DMS53 treated with DMSO at 0.1 percent for 48 hours (cell line): ENCODE measurements around the gene POLR2B.
"Not testable (repeated sequence)": the region's sequence is repeated elsewhere in the genome, so short reads cannot be mapped to it uniquely, and the experiment has no call there.

Experiments used
- DNase-seq: peaks from one replicate; lab custom pipeline; 2025; ENCODE audit not compliant: unreplicated experiment; lab: John Stamatoyannopoulos, UW

Gene POLR2B

GRCh38 chr4:56978750-56979303, at the start of gene POLR2B:
TSS of gene POLR2B (plus strand) at chr4:56978896. CDS start at chr4:56978986, 90 bp downstream.
- DNase-seq, result peak; percentile 92

GRCh38 chr4:56930638-56931037, 48.1 kb upstream of the POLR2B start:
- DNase-seq, result no peak

DNA sequence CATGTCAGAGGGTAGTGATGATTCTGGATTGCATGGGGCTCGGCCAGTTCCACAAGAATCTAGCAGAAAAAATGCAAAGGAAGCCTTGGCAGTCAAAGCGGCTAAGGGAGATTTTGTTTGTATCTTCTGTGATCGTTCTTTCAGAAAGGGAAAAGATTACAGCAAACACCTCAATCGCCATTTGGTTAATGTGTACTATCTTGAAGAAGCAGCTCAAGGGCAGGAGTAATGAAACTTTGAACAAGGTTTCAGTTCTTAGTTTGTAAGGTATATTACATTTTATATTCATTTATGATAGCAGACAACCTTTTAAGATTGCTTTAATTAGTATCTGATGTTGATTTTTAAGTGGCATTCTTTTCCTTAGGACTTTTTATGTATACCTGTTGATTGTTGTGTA, 46.8 kb upstream of the POLR2B start:
- DNase-seq, result no peak

- DNase-seq, result no peak
Measured at GRCh38 chr4:56937262-56937661, 41.4 kb upstream of the POLR2B start.

- not testable (repeated sequence) for DNase-seq
Measured at GRCh38 chr4:56939826-56940225, 38.9 kb upstream of the POLR2B start.

DNA sequence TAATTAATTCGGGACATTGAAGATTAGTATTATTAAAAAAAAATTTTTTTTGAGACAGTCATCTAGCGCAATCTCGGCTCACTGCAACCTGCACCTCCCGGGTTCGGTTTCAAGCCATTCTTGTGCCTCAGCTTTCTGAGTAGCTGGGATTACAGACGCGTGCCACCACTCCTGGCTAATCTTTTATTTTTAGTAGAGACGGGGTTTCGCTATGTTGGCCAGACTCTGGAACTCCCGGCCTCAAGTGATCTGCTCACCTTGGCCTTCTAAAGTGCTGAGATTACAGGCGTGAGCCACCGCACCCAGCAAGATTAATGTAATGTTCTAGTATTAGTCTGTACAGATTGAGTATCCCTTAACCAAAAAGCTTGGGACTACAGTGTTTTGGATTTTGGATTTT, 38.3 kb upstream of the POLR2B start:
- DNase-seq, result no peak

- no peak for DNase-seq
Measured at GRCh38 chr4:56940971-56941370, 37.7 kb upstream of the POLR2B start.

- DNase-seq, result no peak
Measured at GRCh38 chr4:56941403-56941802, 37.3 kb upstream of the POLR2B start.

GRCh38 chr4:56953680-56954520, 24.8 kb upstream of the POLR2B start:
- DNase-seq, result no peak

DNA sequence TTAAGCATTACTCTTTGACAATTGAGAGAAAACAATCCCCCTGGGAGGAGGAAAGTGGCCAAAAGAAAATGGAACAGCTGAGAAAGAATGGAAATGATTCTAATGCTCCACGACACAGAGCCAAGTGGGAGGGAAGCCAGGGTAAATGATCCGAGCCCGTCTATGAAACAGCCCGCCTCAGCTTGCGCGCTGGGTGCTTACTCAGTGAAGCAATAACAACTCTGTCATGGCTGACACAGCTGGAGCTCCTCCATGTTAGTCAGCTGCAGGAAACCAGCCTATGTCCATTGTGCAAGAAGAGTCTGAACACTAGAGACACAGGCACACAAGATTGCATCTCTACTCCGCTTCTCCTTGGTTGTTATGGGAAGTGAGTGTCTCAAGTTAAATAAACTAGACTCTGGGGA, 20.6 kb upstream of the POLR2B start:
- no peak for DNase-seq

DNA sequence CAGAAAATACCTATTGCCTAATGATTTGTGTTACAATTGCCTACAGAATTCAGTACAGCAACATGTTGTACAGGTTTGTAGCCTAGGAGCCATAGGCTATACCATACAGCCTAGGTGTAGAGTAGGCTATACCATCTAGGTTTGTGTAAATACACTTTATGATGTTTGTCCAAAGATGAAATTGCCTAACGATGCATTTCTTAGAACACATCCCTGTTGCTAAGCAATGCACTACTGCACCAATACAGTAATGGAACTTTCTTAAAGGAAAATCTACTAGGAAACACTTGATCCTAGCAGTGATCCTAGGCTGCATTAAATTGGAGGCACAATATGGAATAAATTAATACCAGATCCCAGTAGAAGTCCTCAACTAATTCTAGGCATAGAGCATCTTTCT, 19.6 kb upstream of the POLR2B start:
- DNase-seq, result no peak

DNA sequence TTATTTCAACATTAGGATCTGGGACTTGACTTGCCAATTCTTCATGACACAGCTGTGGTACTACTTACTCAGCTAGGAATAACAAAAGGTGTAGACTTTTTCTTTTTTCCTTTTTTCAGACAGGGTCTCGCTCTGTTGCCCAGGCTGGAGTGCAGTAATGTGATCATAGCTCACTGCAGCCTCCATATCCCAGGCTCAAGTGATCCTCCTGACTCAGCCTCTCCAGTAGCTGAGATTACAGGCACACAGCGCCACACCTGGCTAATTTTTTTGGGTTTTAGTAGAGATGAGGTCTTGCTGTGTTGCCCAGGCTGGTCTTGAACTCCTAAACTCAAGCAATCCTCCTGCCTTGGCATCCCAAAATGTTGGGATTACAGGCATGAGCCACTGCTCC, 17.6 kb upstream of the POLR2B start:
- DNase-seq, result no peak

- no peak for DNase-seq
Measured at GRCh38 chr4:56971383-56971782, 7.3 kb upstream of the POLR2B start.

DNA sequence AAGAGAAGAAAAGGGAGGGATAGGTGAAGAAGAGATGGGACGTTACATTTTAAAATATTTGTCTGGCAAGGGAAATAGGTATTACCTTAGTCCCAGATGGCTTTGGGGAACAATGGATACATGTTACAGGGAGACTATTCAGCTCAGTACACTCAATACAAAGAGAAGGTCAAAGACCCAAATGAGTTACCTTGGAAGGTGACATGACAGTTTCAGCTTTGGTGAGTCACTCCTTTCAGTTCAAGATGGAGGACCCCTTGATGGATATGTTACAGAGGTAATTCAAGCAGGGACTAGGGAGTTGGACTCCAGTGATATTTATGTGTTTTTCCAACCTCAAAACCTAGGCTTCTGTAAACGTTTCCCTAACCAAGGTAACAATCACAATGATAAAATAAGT, 6.3 kb upstream of the POLR2B start:
- DNase-seq, result no peak

- DNase-seq, result no peak
Measured at GRCh38 chr4:56972809-56973208, 5.9 kb upstream of the POLR2B start.

DNA sequence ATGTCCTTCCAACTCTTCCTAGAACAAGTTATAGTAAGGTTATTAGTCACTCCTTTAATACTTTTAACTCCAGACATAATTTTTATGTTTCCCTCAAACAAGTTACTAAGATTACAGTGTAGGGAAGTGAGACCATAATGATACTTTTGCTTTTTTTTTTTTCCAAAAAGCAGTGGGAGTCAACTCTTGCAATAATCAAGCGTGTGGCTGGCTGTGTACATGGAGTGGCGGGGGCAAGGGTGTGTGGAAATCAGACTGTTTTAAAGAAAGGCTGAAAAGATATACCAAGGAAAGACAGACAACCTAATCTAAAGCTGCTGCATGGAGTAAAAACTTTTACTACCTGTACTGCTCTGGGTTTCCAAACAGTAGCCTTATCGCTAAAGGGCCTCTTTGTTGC, 5.4 kb upstream of the POLR2B start:
- DNase-seq, result no peak

- no peak for DNase-seq
Measured at GRCh38 chr4:56976283-56976836, 2.3 kb upstream of the POLR2B start.

DNA sequence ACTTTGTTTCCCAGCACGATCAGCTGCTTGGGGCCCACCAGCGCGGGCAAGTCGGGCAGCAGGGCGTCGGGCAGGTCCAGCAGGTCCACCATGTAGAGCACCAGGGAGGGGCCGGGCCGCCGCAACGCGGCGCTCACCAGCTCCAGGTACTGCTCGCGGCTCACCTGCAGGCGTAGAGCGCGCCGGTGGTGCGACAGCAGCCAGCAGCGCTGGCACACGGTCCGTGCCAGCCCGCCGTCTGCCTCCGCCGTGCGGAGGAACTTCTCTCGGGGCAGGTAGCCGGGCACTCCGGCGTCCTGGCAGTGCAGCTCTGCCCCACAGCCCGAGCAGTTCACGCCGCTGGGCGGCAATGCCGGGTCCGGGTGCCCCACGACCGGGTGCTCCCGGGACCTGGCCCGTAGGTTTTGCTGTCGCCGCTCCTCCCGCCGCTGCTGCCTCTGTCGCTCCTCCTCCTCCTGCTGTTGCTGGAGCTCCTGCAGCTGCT, 1.8 kb upstream of the POLR2B start:
- DNase-seq, result peak; percentile 22

DNA sequence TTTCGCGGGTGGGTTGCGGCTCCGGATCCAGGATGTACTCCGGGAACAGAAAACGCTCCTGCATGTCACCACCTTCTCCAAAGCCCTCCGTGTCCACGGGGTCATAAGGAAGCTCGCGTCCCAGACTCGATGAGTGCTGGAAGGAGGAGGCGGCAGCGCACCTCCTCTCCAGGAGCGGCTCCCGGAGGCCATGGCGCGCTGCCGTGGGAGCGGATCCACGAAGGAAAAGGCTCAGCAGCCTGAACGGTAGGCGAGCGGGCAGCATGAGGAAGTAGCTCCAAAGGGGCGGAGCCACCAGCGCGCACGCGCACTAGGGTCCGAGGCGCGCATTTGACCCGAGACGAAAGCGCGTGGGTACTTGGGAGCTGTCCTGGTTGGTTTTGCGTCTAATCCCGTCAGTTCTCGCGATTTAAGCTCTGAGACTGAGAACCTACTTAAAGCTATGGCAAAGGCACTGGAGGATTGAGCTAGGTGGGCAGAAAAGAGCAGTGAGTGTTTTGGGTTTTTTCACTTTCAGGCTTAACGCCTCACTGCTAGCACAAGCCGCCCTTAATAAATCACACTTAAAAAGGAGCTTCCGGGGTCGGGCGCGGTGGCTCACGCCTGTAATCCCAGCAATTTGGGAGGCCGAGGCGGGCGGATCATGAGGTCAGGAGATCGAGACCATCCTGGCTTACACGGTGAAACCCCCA, 1.2 kb upstream of the POLR2B start, which contains the start of gene NOA1:
NOA1 (minus strand) TSS at position 286 of the 692 bp plus-strand sequence; CDS start at position 265, 21 bp downstream.
- peak; percentile 89 for DNase-seq

- DNase-seq, result no peak
Measured at GRCh38 chr4:56979421-56980072, 851 bp downstream of the POLR2B start.

- DNase-seq, result no peak
Measured at GRCh38 chr4:56981795-56982201, 3.1 kb downstream of the POLR2B start.
